Measurements from ENCODE around the gene NTF3. TPM values are rescaled to one million over a fixed set of nuclear protein-coding genes. Genes with fewer than 3 reads are reported as not detected.

NTF3 gene
- total RNA-seq, 1 experiment from 2014 or later: not detected

DNA sequence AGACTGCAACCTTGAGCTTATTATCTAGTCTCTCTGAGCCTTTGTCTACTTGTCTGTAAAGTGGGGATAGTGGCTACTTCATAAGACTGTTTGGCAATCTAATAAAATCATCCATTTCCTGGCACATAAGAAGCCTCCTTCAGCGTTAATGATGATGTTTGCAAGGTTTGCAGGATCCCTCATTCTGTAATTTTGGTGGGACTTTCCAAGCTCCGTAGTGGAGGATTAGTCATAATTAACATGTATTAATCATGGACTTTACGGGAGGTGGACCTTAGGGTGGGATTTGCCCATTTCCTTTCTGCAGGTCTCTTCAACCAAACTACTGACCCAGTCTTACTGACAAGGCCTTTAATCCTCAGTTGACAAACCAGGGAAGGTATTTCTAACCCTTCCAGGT is 66.2 kb downstream of the NTF3 start:
- Histone ChIP-seq H3K4me1 (ENCODE audit: control insufficient read depth, insufficient read depth, low read length) (no peaks in the 10 kb centered on the region), H3K9me3 (ENCODE audit: control insufficient read depth, insufficient read depth, low read depth, low read length) (no peaks in the 10 kb centered on the region), H3K36me3 (ENCODE audit: control insufficient read depth, insufficient read depth, low read length) (no peaks in the 10 kb centered on the region), H3K27me3 (ENCODE audit: control insufficient read depth, insufficient read depth, low read length) (no peaks in the 10 kb centered on the region; the same call in 1 of the 2 replicates), H3K4me3 (ENCODE audit: low read depth in 2 of 2, low read length in 2 of 2) (no peak overlapping the region), H3K27ac (ENCODE audit: low read length) (no peak overlapping the region)
- ChIA-PET CTCF (no interaction called here), POLR2A (no interaction called here)
- ATAC-seq (no peak), DNase-seq (ENCODE audit: low read depth, low spot score) (no peak)
- no TSS peak for BruUV-seq (replicated peaks)
- intact Hi-C loops (cut with micrococcal nuclease; ENCODE audit: unreplicated experiment) (no loop called here), in situ Hi-C loops (cut with HindIII; ENCODE audit: low pct_unique_long_range_greater_than_20kb, low sequenced_read_pairs) (no loop called here)
- TF ChIP-seq POLR2AphosphoS5 (IDR thresholded peaks at IDR 0.05; ENCODE audit: low read depth, low read length) (no peak), SIN3A (IDR thresholded peaks at IDR 0.05; ENCODE audit: borderline replicate concordance, insufficient read depth, low read depth, low read length) (no peak), REST (IDR thresholded peaks at IDR 0.05; ENCODE audit: insufficient read depth in 1 of 2, low read depth in 2 of 2, low read length in 1 of 2) (no peak), CTCF (IDR thresholded peaks at IDR 0.05) (no peak), TCF7L2 (IDR thresholded peaks at IDR 0.05; ENCODE audit: low read depth, low read length) (no peak)

GRCh38 chr12:5498806-5499205 is 66.9 kb downstream of the NTF3 start:
- no peak for ATAC-seq
- H3K27me3 ChIP-seq (ENCODE audit: control insufficient read depth, insufficient read depth, low read length): no peaks in the 10 kb centered on the region; the same call in 1 of the 2 replicates

More at GRCh38 chr12:5498806-5499205, 66.9 kb downstream of the NTF3 start:
- no TSS peak for BruUV-seq (replicated peaks)
- no peak for DNase-seq (ENCODE audit: low read depth, low spot score)
- Histone ChIP-seq H3K4me3 (ENCODE audit: low read depth in 2 of 2, low read length in 2 of 2) (no peak overlapping the region), H3K4me1 (ENCODE audit: control insufficient read depth, insufficient read depth, low read length) (no peaks in the 10 kb centered on the region), H3K27ac (ENCODE audit: low read length) (no peak overlapping the region), H3K36me3 (ENCODE audit: control insufficient read depth, insufficient read depth, low read length) (no peaks in the 10 kb centered on the region), H3K9me3 (ENCODE audit: control insufficient read depth, insufficient read depth, low read depth, low read length) (no peaks in the 10 kb centered on the region)
- intact Hi-C loops (cut with micrococcal nuclease; ENCODE audit: unreplicated experiment) (no loop called here), in situ Hi-C loops (cut with HindIII; ENCODE audit: low pct_unique_long_range_greater_than_20kb, low sequenced_read_pairs) (no loop called here)
- CTCF ChIA-PET: no interaction called here
- POLR2A ChIA-PET: no interaction called here
- TF ChIP-seq REST (IDR thresholded peaks at IDR 0.05; ENCODE audit: insufficient read depth in 1 of 2, low read depth in 2 of 2, low read length in 1 of 2) (no peak), POLR2AphosphoS5 (IDR thresholded peaks at IDR 0.05; ENCODE audit: low read depth, low read length) (no peak), TCF7L2 (IDR thresholded peaks at IDR 0.05; ENCODE audit: low read depth, low read length) (no peak), SIN3A (IDR thresholded peaks at IDR 0.05; ENCODE audit: borderline replicate concordance, insufficient read depth, low read depth, low read length) (no peak), CTCF (IDR thresholded peaks at IDR 0.05) (no peak)

Measured in Panc1 (cell line).